Body of pancreas (tissue), 4 donors: ENCODE measurements around the gene NEUROD4. TPM values are rescaled to one million over a fixed set of nuclear protein-coding genes. Genes with fewer than 3 reads are reported as not detected.

Experiments
- ATAC-seq: fragments of 150-250 bp; one replicate; pipeline ENCODE4 v1.9.1; 2016
- DNase-seq, 4 donors: peaks; one replicate each; pipeline ENCODE4 v3.0.0-alpha.2; 2019
- H3K27ac ChIP-seq, 4 donors: fragments of 200-600 bp; sonication (generic); 1 replicate in 3 of 4; 2 replicates in 1 of 4; pipeline versions ENCODE4 v1.5.1 to v1.6.1; 2016 to 2019; ENCODE audit warnings: mild to moderate bottlenecking in 1 of 4, mixed read lengths in 1 of 4, moderate library complexity in 1 of 4
- H3K27me3 ChIP-seq, 2 donors: fragments of 200-600 bp; sonication (generic); one replicate each; pipeline ENCODE4 v1.6.0; 2016; ENCODE audit warnings: mild to moderate bottlenecking in 1 of 2
- H3K36me3 ChIP-seq, 2 donors: fragments of 200-600 bp; sonication (generic); replicated peaks in 1 of 2; 2 replicates each; pipeline ENCODE4 v1.5.1; 2016; ENCODE audit warnings: low read depth in 2 of 2; ENCODE audit not compliant: insufficient read depth in 1 of 2
- H3K4me1 ChIP-seq: fragments of 200-600 bp; sonication (generic); one replicate; pipeline ENCODE4 v1.6.0; 2016
- H3K4me3 ChIP-seq, 2 donors: fragments of 200-600 bp; sonication (generic); 1 replicate in 1 of 2; 2 replicates in 1 of 2; pipeline ENCODE4 v1.5.1; 2016 to 2019
- H3K9me3 ChIP-seq, 3 donors: fragments of 200-600 bp; sonication (generic); 1 replicate in 2 of 3; 2 replicates in 1 of 3; pipeline ENCODE4 v1.5.1; 2016
- POLR2A ChIP-seq, 3 donors: fragments of 450-650 bp; IDR thresholded peaks; one replicate each; pipeline ENCODE4 v1.6.1; 2016; ENCODE audit warnings: antibody characterized with exemption in 3 of 3, mild to moderate bottlenecking in 2 of 3
- WGBS, 2 donors: methylation state at CpG; one replicate each; pipeline ENCODE4 v1.1.5; 2017; 5-methylcytosine and 5-hydroxymethylcytosine counted together
- intact Hi-C: fragments of 100-400 bp; cut with DNase I; formaldehyde crosslinking; loops from one replicate; pipeline ENCODE4 v1.15.1; 2023
- total RNA-seq, 2 donors: library from RNA; depleted of rRNA; stranded (reverse); fragments of >200 nt; gene quantifications; one replicate each; pipeline ENCODE4 v1.1.0, GENCODE V29; 2016
- TF ChIP-seq, protein P1 (sequence below), 7 experiments: fragments of 450-650 bp in 4 of 7; fragments of 200-600 bp in 3 of 7; sonication (generic) in 3 of 7; IDR thresholded peaks; one replicate each; pipeline ENCODE4 v1.5.1; 2016 to 2019; ENCODE audit warnings: antibody characterized with exemption in 7 of 7

The NEUROD4 gene
- total RNA-seq, 2 donors from 2014 or later = not detected

DNA sequence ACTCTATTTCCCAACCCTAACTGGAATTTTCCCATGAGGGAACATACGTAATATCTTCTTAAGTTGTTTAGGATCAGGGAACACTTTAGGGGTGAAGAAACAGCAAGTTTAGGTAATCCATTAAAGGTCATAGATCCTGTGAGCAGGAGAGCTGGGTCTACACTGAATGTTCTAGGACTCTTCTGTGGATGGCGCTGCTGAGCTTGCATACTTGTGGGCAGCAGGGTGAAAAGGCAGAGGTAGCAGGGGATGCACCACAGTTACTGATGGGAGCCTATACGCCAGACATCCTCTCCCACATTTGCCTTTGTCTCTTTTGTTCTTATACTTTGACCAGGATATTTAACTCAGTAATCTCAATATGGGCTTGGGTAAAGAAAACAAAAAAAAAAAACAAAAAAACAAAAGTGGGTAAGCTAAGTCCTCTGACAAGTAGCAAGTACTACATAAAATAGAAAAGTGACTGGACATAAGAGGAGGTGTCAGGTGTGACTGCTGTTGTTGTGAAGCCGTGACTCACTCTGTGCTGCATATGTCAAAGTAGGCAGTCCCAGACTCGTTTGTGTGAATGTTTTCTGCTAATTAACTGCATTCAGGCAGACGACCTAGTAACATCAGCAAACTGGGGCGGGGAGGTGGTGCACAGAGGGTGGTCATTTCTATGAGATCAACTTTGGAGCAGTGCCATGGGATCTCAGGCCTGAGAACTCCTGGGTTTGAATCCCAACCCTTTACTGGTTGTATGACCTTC is 31.6 kb downstream of the NEUROD4 start:
- intact Hi-C loops = no loop called here
- WGBS, 2 donors = 48 to 52% methylated on average over 7 of the region's 7 CpGs
- TF ChIP-seq POLR2A (IDR thresholded peaks at IDR 0.05) = no peak
- TF ChIP-seq, protein P1, sequence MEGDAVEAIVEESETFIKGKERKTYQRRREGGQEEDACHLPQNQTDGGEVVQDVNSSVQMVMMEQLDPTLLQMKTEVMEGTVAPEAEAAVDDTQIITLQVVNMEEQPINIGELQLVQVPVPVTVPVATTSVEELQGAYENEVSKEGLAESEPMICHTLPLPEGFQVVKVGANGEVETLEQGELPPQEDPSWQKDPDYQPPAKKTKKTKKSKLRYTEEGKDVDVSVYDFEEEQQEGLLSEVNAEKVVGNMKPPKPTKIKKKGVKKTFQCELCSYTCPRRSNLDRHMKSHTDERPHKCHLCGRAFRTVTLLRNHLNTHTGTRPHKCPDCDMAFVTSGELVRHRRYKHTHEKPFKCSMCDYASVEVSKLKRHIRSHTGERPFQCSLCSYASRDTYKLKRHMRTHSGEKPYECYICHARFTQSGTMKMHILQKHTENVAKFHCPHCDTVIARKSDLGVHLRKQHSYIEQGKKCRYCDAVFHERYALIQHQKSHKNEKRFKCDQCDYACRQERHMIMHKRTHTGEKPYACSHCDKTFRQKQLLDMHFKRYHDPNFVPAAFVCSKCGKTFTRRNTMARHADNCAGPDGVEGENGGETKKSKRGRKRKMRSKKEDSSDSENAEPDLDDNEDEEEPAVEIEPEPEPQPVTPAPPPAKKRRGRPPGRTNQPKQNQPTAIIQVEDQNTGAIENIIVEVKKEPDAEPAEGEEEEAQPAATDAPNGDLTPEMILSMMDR (IDR thresholded peaks at IDR 0.05) = no peak

DNA sequence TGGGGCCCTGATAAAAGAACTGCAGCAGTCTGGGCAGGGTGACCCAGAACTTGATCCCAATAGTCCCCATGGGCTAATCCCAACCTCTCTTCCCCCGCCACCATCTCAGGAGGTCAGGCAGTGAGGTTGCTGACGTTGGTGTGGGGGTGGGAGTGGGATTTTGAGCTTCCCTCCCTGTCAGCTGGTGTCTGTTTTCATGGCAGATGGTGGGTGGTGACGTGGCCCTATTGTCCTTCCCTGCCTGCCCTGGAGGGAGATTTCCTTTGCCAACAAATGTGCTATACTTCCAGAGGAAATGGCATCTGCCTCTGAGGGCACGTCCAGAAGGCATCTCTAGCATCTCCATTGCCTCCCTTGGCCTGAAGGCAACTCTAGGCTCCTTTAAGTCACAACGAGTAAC is 37.7 kb downstream of the NEUROD4 start:
- H3K4me3 ChIP-seq = no peak overlapping the region
- no peak for TF ChIP-seq POLR2A (IDR thresholded peaks at IDR 0.05)
- TF ChIP-seq, protein P1 (IDR thresholded peaks at IDR 0.05) = no peak
- ATAC-seq (no peak), DNase-seq (no peak)
- H3K27me3 ChIP-seq = no peaks in the 10 kb centered on the region
- WGBS, 2 donors = 49 to 55% methylated on average over 5 of the region's 5 CpGs
- H3K9me3 ChIP-seq = no peaks in the 10 kb centered on the region
- intact Hi-C loops = no loop called here
- H3K36me3 ChIP-seq = no peaks in the 10 kb centered on the region
- H3K4me1 ChIP-seq = no peaks in the 10 kb centered on the region
- H3K27ac ChIP-seq = no peak overlapping the region

More for the DNA sequence above, 31.6 kb downstream of the NEUROD4 start:
- H3K4me3 ChIP-seq = no peak overlapping the region
- H3K9me3 ChIP-seq = no peaks in the 10 kb centered on the region
- no peaks in the 10 kb centered on the region for H3K27me3 ChIP-seq
- H3K4me1 ChIP-seq = no peaks in the 10 kb centered on the region
- no peak for DNase-seq
- H3K36me3 ChIP-seq = no peaks in the 10 kb centered on the region
- ATAC-seq = no peak
- H3K27ac ChIP-seq = no peak overlapping the region

DNA sequence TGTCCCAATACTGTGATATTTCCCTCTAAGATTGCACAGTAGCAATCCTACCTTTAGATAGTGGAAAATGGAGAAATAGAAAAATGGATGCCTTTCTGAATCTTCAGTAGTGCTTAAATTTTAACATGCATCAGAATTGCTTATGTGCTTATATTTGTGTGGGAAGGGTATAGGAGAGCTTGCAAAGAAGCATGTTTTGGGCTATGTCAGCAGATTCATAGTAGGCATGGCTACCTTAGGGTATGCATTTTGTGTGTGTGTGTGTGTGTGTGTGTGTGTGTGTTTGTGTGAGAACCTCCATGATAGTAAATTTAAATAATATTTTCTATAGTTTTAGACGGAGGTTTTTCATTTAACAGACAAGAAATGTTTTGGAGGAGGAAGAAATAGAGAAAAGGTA is 38.3 kb downstream of the NEUROD4 start:
- WGBS, 2 donors = 56% methylated on average over 1 of the region's 1 CpG
- intact Hi-C loops = no loop called here

DNA sequence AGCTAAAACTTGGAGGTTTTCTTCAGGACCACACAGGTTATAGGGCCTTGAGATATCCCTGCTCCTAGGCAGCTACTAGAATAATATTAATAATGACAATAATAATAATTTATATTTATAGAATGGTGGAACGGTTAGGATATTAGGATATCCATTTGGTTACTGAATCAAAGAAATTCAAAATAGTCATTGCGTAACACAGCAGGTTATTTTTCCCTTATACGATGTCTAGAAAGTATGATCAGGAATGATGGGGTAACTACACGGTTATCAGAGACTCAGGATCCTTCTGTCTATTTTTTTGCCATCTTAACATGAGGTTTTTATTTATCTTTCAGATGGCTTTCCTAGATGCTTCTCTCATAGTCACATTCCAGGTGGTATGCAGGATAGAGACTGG is 39.0 kb downstream of the NEUROD4 start:
- H3K36me3 ChIP-seq = no peaks in the 10 kb centered on the region
- WGBS, 2 donors = 75 to 77% methylated on average over 4 of the region's 4 CpGs
- H3K4me3 ChIP-seq = no peak overlapping the region
- no peak for ATAC-seq
- no peaks in the 10 kb centered on the region for H3K27me3 ChIP-seq
- no peak overlapping the region for H3K27ac ChIP-seq
- no peaks in the 10 kb centered on the region for H3K9me3 ChIP-seq
- intact Hi-C loops = no loop called here
- TF ChIP-seq POLR2A (IDR thresholded peaks at IDR 0.05) = no peak
- TF ChIP-seq, protein P1 (IDR thresholded peaks at IDR 0.05) = no peak
- H3K4me1 ChIP-seq = no peaks in the 10 kb centered on the region
- no peak for DNase-seq

More for the DNA sequence above, 38.3 kb downstream of the NEUROD4 start:
- Histone ChIP-seq H3K4me1 (no peaks in the 10 kb centered on the region), H3K27ac (no peak overlapping the region), H3K36me3 (no peaks in the 10 kb centered on the region), H3K27me3 (no peaks in the 10 kb centered on the region), H3K9me3 (no peaks in the 10 kb centered on the region), H3K4me3 (no peak overlapping the region)
- no peak for ATAC-seq
- DNase-seq = no peak
- no peak for TF ChIP-seq POLR2A (IDR thresholded peaks at IDR 0.05)
- TF ChIP-seq, protein P1 (IDR thresholded peaks at IDR 0.05) = no peak

DNA sequence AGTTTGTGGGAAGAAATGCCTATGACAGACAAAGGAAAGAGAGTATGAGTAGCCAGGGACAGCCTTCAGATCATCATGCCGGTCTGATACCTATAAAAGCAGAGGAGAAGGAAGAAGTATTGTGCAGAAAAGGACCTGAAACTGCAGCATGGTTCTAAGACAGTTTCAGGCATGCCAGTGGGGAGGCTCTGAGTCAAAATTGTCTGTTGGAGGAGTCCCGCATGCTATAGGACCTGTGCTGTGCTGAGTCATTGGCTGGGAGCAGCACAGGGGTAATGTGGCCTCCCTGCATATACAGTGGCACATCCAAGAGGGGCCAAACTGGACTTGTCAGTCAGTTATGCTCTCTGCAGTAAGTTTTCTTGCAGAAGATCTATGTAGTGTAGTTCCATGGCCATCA is 40.7 kb downstream of the NEUROD4 start:
- ATAC-seq = no peak
- Histone ChIP-seq H3K27ac (no peak overlapping the region), H3K9me3 (no peaks in the 10 kb centered on the region), H3K27me3 (no peaks in the 10 kb centered on the region), H3K36me3 (no peaks in the 10 kb centered on the region), H3K4me1 (no peaks in the 10 kb centered on the region), H3K4me3 (no peak overlapping the region)
- 46 to 78% methylated on average over 2 of the region's 2 CpGs for WGBS, 2 donors
- TF ChIP-seq, protein P1 (IDR thresholded peaks at IDR 0.05) = no peak
- no peak for TF ChIP-seq POLR2A (IDR thresholded peaks at IDR 0.05)
- DNase-seq = no peak
- intact Hi-C loops = no loop called here
